ENCODE data around the gene MDFIC. TPM values are rescaled to one million over a fixed set of nuclear protein-coding genes. Genes with fewer than 3 reads are reported as not detected.

The MDFIC gene
- total RNA-seq, 2 experiments from 2014 or later, result 25.9 to 27.1 TPM

GRCh38 chr7:114972567-114972966 lies 50.7 kb downstream of the MDFIC start:
- H3K27ac ChIP-seq (ENCODE audit: low read depth in 1 of 2, low read length in 2 of 2), result no peak overlapping the region
- no peak overlapping the region for H3K4me3 ChIP-seq (ENCODE audit: low read length)
- Mint-ChIP-seq H3K9me3 (no peaks in the 10 kb centered on the region), H3K36me3 (ENCODE audit: low read depth) (no peaks in the 10 kb centered on the region), H3K27me3 (no peaks in the 10 kb centered on the region), H3K4me1 (ENCODE audit: low read depth) (peaks cover 79% of the 10 kb centered on the region), H3K4me3 (no peak overlapping the region), H3K27ac (no peak overlapping the region)
- H3K36me3 ChIP-seq (ENCODE audit: insufficient read depth, low read length), result no peaks in the 10 kb centered on the region
- no peak for TF ChIP-seq CTCF (IDR thresholded peaks at IDR 0.05)
- intact Hi-C loops (cut with DNase I, micrococcal nuclease), result loop anchor here in 1 of 2 experiments (10.0 kb wide), 1 partner anchor 48 kb away; the partner anchor contains the start of gene MDFIC
- no peaks in the 10 kb centered on the region for H3K9me3 ChIP-seq (ENCODE audit: control insufficient read depth in 1 of 2, insufficient read depth in 1 of 2, low read length in 2 of 2)
- DNase-seq (no peak), ATAC-seq (ENCODE audit: poor library complexity) (no peak)
- no peaks in the 10 kb centered on the region for H3K27me3 ChIP-seq (ENCODE audit: control insufficient read depth in 1 of 2, insufficient read depth in 2 of 2, low read length in 2 of 2)
- CTCF ChIA-PET, result interaction anchor here (1.4 kb wide), 1 partner anchor 107 kb away, joined by 4 read pairs; no protein-coding TSS in a partner anchor
- POLR2A ChIA-PET, result no interaction called here
- peaks cover 31% of the 10 kb centered on the region for H3K4me1 ChIP-seq (ENCODE audit: insufficient read depth, low read length)

- H3K36me3 ChIP-seq (ENCODE audit: insufficient read depth, low read length), result no peaks in the 10 kb centered on the region
- ChIA-PET POLR2A (no interaction called here), CTCF (interaction anchor here (1.4 kb wide), 1 partner anchor 108 kb away, joined by 4 read pairs; no protein-coding TSS in a partner anchor)
- no peaks in the 10 kb centered on the region for H3K9me3 ChIP-seq (ENCODE audit: control insufficient read depth in 1 of 2, insufficient read depth in 1 of 2, low read length in 2 of 2)
- no peak overlapping the region for H3K27ac ChIP-seq (ENCODE audit: low read depth in 1 of 2, low read length in 2 of 2)
- Mint-ChIP-seq H3K4me1 (ENCODE audit: low read depth) (peaks cover 78% of the 10 kb centered on the region), H3K9me3 (no peaks in the 10 kb centered on the region), H3K27me3 (no peaks in the 10 kb centered on the region), H3K27ac (no peak overlapping the region), H3K4me3 (no peak overlapping the region), H3K36me3 (ENCODE audit: low read depth) (no peaks in the 10 kb centered on the region)
- DNase-seq, result no peak
- ATAC-seq (ENCODE audit: poor library complexity), result no peak
- no peaks in the 10 kb centered on the region for H3K27me3 ChIP-seq (ENCODE audit: control insufficient read depth in 1 of 2, insufficient read depth in 2 of 2, low read length in 2 of 2)
- no peak for TF ChIP-seq CTCF (IDR thresholded peaks at IDR 0.05)
- no peak overlapping the region for H3K4me3 ChIP-seq (ENCODE audit: low read length)
- peaks cover 29% of the 10 kb centered on the region for H3K4me1 ChIP-seq (ENCODE audit: insufficient read depth, low read length)
- intact Hi-C loops (cut with DNase I, micrococcal nuclease), result loop anchor here in 1 of 2 experiments (10.0 kb wide), 1 partner anchor 48 kb away; the partner anchor contains the start of gene MDFIC
Observed at GRCh38 chr7:114973147-114973546, 51.3 kb downstream of the MDFIC start.

DNA sequence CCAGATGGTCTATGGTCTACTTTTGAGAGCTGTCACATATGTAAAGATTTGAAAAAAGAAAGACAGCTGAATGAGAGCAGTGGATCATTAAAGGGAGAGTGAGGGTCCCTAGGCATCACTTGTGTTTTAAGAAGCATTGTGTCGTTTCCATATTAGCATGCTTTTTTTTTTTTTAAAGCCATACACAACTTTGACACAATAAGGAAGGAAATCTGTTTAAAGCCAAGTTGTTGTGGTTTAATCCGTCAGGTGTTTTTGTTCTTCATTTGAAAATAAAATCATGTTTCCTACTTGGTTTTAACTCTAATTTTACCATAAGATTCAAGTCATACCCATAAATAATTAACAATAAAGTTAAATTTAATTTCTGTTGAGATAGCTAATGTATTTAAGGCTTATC lies 53.5 kb downstream of the MDFIC start:
- no peak overlapping the region for H3K27ac ChIP-seq (ENCODE audit: low read depth in 1 of 2, low read length in 2 of 2)
- no peak overlapping the region for H3K4me3 ChIP-seq (ENCODE audit: low read length)
- no peaks in the 10 kb centered on the region for H3K9me3 ChIP-seq (ENCODE audit: control insufficient read depth in 1 of 2, insufficient read depth in 1 of 2, low read length in 2 of 2)
- Mint-ChIP-seq H3K4me3 (no peak overlapping the region), H3K9me3 (no peaks in the 10 kb centered on the region), H3K36me3 (ENCODE audit: low read depth) (peaks cover 16% of the 10 kb centered on the region), H3K27ac (no peak overlapping the region), H3K27me3 (no peaks in the 10 kb centered on the region), H3K4me1 (ENCODE audit: low read depth) (peaks cover 80% of the 10 kb centered on the region)
- no peak for ATAC-seq (ENCODE audit: poor library complexity)
- no peaks in the 10 kb centered on the region for H3K27me3 ChIP-seq (ENCODE audit: control insufficient read depth in 1 of 2, insufficient read depth in 2 of 2, low read length in 2 of 2)
- ChIA-PET CTCF (no interaction called here), POLR2A (no interaction called here)
- peaks cover 7% of the 10 kb centered on the region for H3K36me3 ChIP-seq (ENCODE audit: insufficient read depth, low read length)
- intact Hi-C loops (cut with DNase I, micrococcal nuclease), result loop anchor here in 1 of 2 experiments (10.0 kb wide), 1 partner anchor 51 kb away; the partner anchor contains the start of gene MDFIC
- DNase-seq, result no peak
- H3K4me1 ChIP-seq (ENCODE audit: insufficient read depth, low read length), result peaks cover 24% of the 10 kb centered on the region
- TF ChIP-seq CTCF (IDR thresholded peaks at IDR 0.05), result no peak

All from CD4-positive, alpha-beta T cell (primary cell).